PC-9 (cell line): ENCODE results near the gene SLC4A4.

Experiments used
- CTCF ChIP-seq: fragments of 200-600 bp; sonication (generic); conservative IDR thresholded peaks from 2 replicates; pipeline ENCODE4 v1.6.1; 2017; ENCODE audit warnings: mixed run types, antibody characterized with exemption, mild to moderate bottlenecking, moderate library complexity
- EZH2 ChIP-seq: fragments of 200-600 bp; sonication (generic); IDR thresholded peaks from 2 replicates; pipeline ENCODE4 v1.8.0; 2017; ENCODE audit warnings: antibody characterized with exemption, low read depth

GRCh38 chr4:71468116-71468710, 129.4 kb downstream of the SLC4A4 start:
- TF ChIP-seq CTCF (no peak), EZH2 (no peak)
